Motor neuron (in vitro differentiated cells): ENCODE measurements around the gene LSP1. TPM values are rescaled to one million over a fixed set of nuclear protein-coding genes. Genes with fewer than 3 reads are reported as not detected.

Source experiments
- ATAC-seq, 8 experiments: fragments of 200-7000 bp; cut with Tn5 transposase; replicated peaks in 6 of 8; 2 replicates each; pipeline ENCODE4 v1.8.0; 2021; ENCODE audit warnings: mild to moderate bottlenecking in 8 of 8, moderate library complexity in 8 of 8
- H3K27ac ChIP-seq, 2 donors: fragments of 250-450 bp; sonication (Bioruptor Pico); 2 replicates each; pipeline ENCODE4 v1.9.0; 2021; ENCODE audit warnings: antibody characterized with exemption in 2 of 2, mild to moderate bottlenecking in 2 of 2, moderate library complexity in 1 of 2
- H3K4me1 ChIP-seq, 2 donors: fragments of 250-450 bp; sonication (Bioruptor Pico); replicated peaks in 1 of 2; 2 replicates each; pipeline ENCODE4 v1.6.1; 2021; ENCODE audit warnings: antibody characterized with exemption in 2 of 2, mild to moderate bottlenecking in 2 of 2, moderate library complexity in 1 of 2
- H3K4me3 ChIP-seq, 5 donors: fragments of 250-450 bp; sonication (Bioruptor Pico); 2 replicates each; pipeline ENCODE4 v1.9.0; 2021; ENCODE audit warnings: antibody characterized with exemption in 5 of 5, mild to moderate bottlenecking in 5 of 5, moderate library complexity in 4 of 5
- WGBS, 10 experiments: fragments of 450-650 bp; shearing (Covaris generic); methylation state at CpG; one replicate each; pipeline ENCODE4 v1.0.0; 2022; 5-methylcytosine and 5-hydroxymethylcytosine counted together
- in situ Hi-C, 9 experiments: fragments of 400-800 bp; cut with MboI; loops; one replicate each; pipeline ENCODE4 v1.15.0; 2021; ENCODE audit warnings: low sequenced_read_pairs in 9 of 9, low pct_unique_long_range_greater_than_20kb in 2 of 9; ENCODE audit not compliant: unreplicated experiment in 9 of 9
- total RNA-seq, 8 experiments: library from RNA; unstranded; fragments of 300-600 nt; gene quantifications; 2 replicates each; pipeline versions ENCODE4 v1.2.3 to v1.2.4, GENCODE V29; 2022

The LSP1 gene
- total RNA-seq, 8 experiments from 2014 or later, result 0.05 to 12.9 (median 0.88) TPM

- 40 to 100% (median 85%) methylated on average over 1 to 7 of the region's 18 CpGs; no CpG with 5 or more reads in 2 of the 10 experiments for WGBS, 10 experiments
- no peak for ATAC-seq
- in situ Hi-C loops, result loop anchor here in 1 of 9 experiments (25.0 kb wide), 1 partner anchor 186 kb away; no protein-coding TSS in a partner anchor
Measured at GRCh38 chr11:1847926-1848639, 4.8 kb upstream of the LSP1 start.

GRCh38 chr11:1848640-1849430 is 4.0 kb upstream of the LSP1 start:
- WGBS, 10 experiments, result 67 to 100% (median 80%) methylated on average over 1 to 4 of the region's 19 CpGs; no CpG with 5 or more reads in 6 of the 10 experiments
- H3K27ac ChIP-seq, result no peak overlapping the region
- in situ Hi-C loops, result loop anchor here in 1 of 9 experiments (25.0 kb wide), 1 partner anchor 187 kb away; no protein-coding TSS in a partner anchor
- no peak for ATAC-seq
- H3K4me1 ChIP-seq, result no peaks in the 10 kb centered on the region
- H3K4me3 ChIP-seq, result no peak overlapping the region

More at GRCh38 chr11:1847926-1848639, 4.8 kb upstream of the LSP1 start:
- H3K4me1 ChIP-seq, result no peaks in the 10 kb centered on the region
- no peak overlapping the region for H3K27ac ChIP-seq
- no peak overlapping the region for H3K4me3 ChIP-seq

- H3K27ac ChIP-seq, result no peak overlapping the region
- no peak overlapping the region for H3K4me3 ChIP-seq
- in situ Hi-C loops, result no loop called here
- 87 to 100% (median 92%) methylated on average over 1 to 4 of the region's 21 CpGs; no CpG with 5 or more reads in 6 of the 10 experiments for WGBS, 10 experiments
- no peak for ATAC-seq
- H3K4me1 ChIP-seq, result no peaks in the 10 kb centered on the region
Measured at GRCh38 chr11:1851468-1852180, 1.3 kb upstream of the LSP1 start.

- H3K27ac ChIP-seq, result no peak overlapping the region
- H3K4me1 ChIP-seq, result no peaks in the 10 kb centered on the region
- no peak overlapping the region for H3K4me3 ChIP-seq
- no peak for ATAC-seq
- in situ Hi-C loops, result no loop called here
- WGBS, 10 experiments, result 60 to 91% (median 80%) methylated on average over 1 to 9 of the region's 25 CpGs; no CpG with 5 or more reads in 4 of the 10 experiments
Measured at GRCh38 chr11:1852271-1852876, 510 bp upstream of the LSP1 start.

GRCh38 chr11:1853376-1854131 is 670 bp downstream of the LSP1 start:
- Histone ChIP-seq H3K4me3 (no peak overlapping the region), H3K27ac (no peak overlapping the region), H3K4me1 (no peaks in the 10 kb centered on the region)
- ATAC-seq, result no peak
- 60 to 66% methylated on average over 1 to 4 of the region's 19 CpGs; no CpG with 5 or more reads in 8 of the 10 experiments for WGBS, 10 experiments
- in situ Hi-C loops, result no loop called here

- 90 to 100% methylated on average over 1 to 4 of the region's 27 CpGs; no CpG with 5 or more reads in 8 of the 10 experiments for WGBS, 10 experiments
- no peak overlapping the region for H3K4me3 ChIP-seq
- peak in 1 of 8 experiments; percentile 28 for ATAC-seq
- H3K4me1 ChIP-seq, result no peaks in the 10 kb centered on the region
- in situ Hi-C loops, result no loop called here
- no peak overlapping the region for H3K27ac ChIP-seq
Measured at GRCh38 chr11:1854132-1854948, 1.5 kb downstream of the LSP1 start.

GRCh38 chr11:1854949-1855885 is 2.3 kb downstream of the LSP1 start:
- Histone ChIP-seq H3K27ac (no peak overlapping the region), H3K4me3 (no peak overlapping the region), H3K4me1 (no peaks in the 10 kb centered on the region)
- no peak for ATAC-seq
- in situ Hi-C loops, result no loop called here
- 30 to 100% (median 75%) methylated on average over 2 to 7 of the region's 26 CpGs; no CpG with 5 or more reads in 6 of the 10 experiments for WGBS, 10 experiments

DNA sequence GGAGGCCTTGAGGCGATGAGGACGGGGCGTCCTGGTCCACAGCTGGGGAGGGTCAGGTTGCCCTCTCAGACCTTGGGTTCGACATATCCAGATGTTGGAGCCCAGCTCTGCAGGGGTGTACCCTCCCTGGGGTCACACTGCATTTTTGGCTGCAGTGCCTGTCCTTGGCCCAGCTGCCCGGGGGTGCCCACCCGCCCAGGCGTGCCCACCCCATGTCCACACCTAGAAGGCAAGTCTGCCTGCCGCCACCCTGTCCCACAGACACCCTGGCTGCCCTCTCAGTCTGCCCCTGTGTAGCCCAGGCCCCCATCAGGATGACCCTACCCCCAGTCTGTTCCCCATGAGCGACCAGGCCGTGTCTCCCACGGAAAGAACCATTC is 3.0 kb downstream of the LSP1 start:
- no peak for ATAC-seq
- H3K4me1 ChIP-seq, result no peaks in the 10 kb centered on the region
- no peak overlapping the region for H3K27ac ChIP-seq
- in situ Hi-C loops, result no loop called here
- H3K4me3 ChIP-seq, result no peak overlapping the region
- WGBS, 10 experiments, result 100% methylated on average over 1 to 3 of the region's 11 CpGs; no CpG with 5 or more reads in 8 of the 10 experiments

GRCh38 chr11:1856306-1857005 is 3.6 kb downstream of the LSP1 start:
- Histone ChIP-seq H3K4me1 (no peaks in the 10 kb centered on the region), H3K27ac (no peak overlapping the region), H3K4me3 (no peak overlapping the region)
- ATAC-seq, result no peak
- WGBS, 10 experiments, result 82 to 100% methylated on average over 2 of the region's 13 CpGs; no CpG with 5 or more reads in 8 of the 10 experiments
- in situ Hi-C loops, result no loop called here

DNA sequence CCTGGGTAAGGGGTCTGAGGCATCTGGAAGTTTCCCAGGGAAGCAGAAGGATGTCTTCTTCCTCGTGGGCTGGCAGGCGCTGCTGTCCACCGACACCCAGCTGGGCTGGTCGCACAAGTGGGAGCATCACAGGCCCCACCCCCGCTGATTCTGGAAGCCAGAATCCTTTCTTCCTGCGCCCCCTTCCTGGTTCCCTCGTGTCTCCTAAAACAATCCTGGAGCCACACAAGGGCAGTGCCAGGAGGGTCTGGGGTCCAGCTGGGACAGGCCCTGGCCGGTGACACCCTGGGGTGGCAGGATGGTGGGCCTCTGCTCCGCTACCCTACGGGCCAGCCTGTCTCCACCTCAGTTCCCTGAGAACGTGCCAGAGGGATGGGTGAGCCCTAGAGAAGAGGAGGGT is 4.2 kb downstream of the LSP1 start:
- WGBS, 10 experiments, result 56% methylated on average over 3 of the region's 11 CpGs; no CpG with 5 or more reads in 9 of the 10 experiments
- H3K27ac ChIP-seq, result no peak overlapping the region
- ATAC-seq, result no peak

More for the DNA sequence above, 4.2 kb downstream of the LSP1 start:
- Histone ChIP-seq H3K4me3 (no peak overlapping the region), H3K4me1 (no peaks in the 10 kb centered on the region)
- in situ Hi-C loops, result no loop called here
